ENCODE data around the gene ZNF787. TPM values are rescaled to one million over a fixed set of nuclear protein-coding genes. Genes with fewer than 3 reads are reported as not detected.

ZNF787 gene
- total RNA-seq, 1 donor from 2014 or later = 34.4 TPM

Small RNA genes within 50 kb of the gene (small RNA-seq; reads per million reads assigned to genes)
- not detected for gene AC024580.2
- not detected for gene RF00019

Other genes with a start within 250 kb of the ZNF787 start
- gene NLRP13, start 189.0 kb downstream of the ZNF787 start, total RNA-seq = not detected
- gene NLRP8, start 173.5 kb downstream of the ZNF787 start, total RNA-seq = not detected
- gene NLRP5, start 134.5 kb downstream of the ZNF787 start, total RNA-seq = not detected
- gene ZNF444, start 20.0 kb upstream of the ZNF787 start, total RNA-seq = 7.3 TPM
- gene GALP, start 54.7 kb upstream of the ZNF787 start, total RNA-seq = not detected
- under 0.01 TPM for gene ZSCAN5B, start 76.5 kb upstream of the ZNF787 start, total RNA-seq
- gene ZSCAN5C, start 81.0 kb upstream of the ZNF787 start, total RNA-seq = not detected
- not detected for gene EDDM13, start 151.5 kb upstream of the ZNF787 start, total RNA-seq
- 3.1 TPM for gene ZSCAN5A, start 193.5 kb upstream of the ZNF787 start, total RNA-seq